Measurements from ENCODE around the gene RAB34.
"Not testable (repeated sequence)": the region's sequence is repeated elsewhere in the genome, so short reads cannot be mapped to it uniquely, and the experiment has no call there.

The RAB34 gene

DNA sequence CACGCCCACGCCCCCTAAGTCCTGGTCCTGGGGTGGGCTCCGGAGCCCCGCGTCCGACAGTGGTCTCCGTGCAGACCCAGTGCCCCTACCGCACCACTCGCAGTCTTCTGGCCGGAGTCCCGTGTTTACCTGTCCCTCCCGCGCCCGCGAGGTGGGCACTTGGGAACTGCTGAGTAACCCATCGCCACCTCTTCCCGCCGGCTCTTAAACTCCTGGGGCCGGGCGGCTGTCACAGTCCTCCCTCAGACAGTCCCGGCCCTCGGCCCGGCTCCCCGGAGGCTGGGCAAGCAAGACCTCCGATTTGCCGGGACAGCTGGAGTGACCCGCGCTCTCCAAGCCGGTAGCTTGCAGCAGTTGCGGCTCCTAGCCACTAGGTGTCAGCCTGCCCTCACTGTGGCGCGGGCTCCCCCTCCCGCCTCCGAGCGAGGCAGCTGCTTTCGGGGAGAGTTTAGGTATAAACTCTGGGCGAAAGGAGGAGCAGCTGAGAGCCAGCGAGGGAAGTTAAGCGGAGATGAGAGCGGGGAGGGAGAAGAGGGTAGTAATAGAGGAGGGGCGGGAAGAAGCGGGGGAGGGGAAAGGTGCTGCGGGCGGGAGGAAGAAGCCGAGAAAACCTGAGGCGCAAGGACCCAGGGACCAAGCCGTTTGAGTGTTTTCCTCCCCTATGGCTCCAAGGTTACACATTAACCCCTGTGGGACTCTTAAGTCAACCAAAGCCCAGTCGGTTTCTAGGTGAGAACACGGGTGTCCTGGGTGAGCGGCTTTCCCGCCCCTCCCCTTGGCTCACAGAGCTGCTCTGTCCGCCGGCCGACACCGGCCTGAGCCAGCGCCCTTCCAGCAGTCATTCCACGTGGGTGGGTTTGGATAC is 9.2 kb upstream of the RAB34 start:
- DNase-seq (ENCODE audit: low read depth), result peak; percentile 93

- peak; percentile 51 for DNase-seq (ENCODE audit: low read depth)
Measured at GRCh38 chr17:28726226-28726626, 8.6 kb upstream of the RAB34 start, which contains the start of gene TLCD1. Gene TLCD1 (minus strand): TSS chr17:28726233. CDS start chr17:28726097, 136 bp downstream.

GRCh38 chr17:28725660-28726225 is 8.1 kb upstream of the RAB34 start:
- peak; percentile 76 for DNase-seq (ENCODE audit: low read depth)

DNA sequence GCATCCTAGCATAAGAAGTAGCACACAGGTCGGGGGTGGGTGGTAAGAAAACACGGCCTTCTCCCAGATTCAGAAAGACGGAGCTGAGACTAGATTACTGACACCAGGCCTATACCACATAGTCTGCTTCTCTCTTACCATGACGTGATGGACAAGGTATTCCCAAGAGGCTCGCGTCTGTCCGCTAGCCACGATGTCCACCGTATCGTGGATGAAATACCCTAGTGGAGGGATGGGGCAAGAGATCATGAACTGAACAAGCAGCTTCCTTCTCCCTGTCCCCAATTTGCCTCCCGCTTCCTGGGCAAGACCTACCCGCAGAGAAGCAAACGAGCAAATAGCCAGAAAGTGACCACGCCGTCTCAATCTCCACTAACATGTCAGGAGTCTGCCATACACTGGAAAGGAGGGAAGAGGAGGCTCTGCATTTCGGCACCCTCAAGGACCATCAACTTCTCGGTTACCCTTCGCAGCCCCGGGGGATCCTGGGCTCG is 7.5 kb upstream of the RAB34 start:
- DNase-seq (ENCODE audit: low read depth), result peak; percentile 82

- no peak for DNase-seq (ENCODE audit: low read depth)
Measured at GRCh38 chr17:28724500-28725165, 7.0 kb upstream of the RAB34 start.

DNA sequence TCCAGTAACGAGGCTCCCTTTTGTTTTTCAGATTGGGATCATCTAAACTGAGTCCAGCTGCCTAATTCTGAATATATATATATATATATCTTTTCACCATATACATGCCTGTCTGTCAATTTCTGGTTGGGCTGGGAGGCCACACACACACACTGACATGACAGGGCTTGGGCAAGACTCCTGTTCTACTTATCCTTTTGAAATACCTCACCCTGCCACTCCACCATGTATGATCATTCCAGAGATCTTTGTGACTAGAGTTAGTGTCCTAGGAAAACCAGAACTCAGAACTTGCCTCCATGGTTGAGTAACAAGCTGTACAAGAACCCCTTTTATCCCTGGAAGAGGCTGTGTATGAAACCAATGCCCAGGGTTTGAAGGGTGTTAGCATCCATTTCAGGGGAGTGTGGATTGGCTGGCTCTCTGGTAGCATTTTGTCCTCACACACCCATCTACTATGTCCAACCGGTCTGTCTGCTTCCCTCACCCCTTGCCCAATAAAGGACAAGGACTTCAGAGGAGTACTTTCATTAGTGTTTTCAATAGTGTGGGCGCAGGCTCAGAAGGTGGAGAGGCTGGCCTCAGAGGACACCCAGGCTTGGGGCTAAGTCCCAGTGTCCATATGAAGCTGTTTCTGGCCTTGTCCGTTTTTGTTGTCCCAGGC is 6.3 kb upstream of the RAB34 start:
- DNase-seq (ENCODE audit: low read depth), result not testable (repeated sequence)

- no peak for DNase-seq (ENCODE audit: low read depth)
Measured at GRCh38 chr17:28723159-28723835, 5.6 kb upstream of the RAB34 start.

DNA sequence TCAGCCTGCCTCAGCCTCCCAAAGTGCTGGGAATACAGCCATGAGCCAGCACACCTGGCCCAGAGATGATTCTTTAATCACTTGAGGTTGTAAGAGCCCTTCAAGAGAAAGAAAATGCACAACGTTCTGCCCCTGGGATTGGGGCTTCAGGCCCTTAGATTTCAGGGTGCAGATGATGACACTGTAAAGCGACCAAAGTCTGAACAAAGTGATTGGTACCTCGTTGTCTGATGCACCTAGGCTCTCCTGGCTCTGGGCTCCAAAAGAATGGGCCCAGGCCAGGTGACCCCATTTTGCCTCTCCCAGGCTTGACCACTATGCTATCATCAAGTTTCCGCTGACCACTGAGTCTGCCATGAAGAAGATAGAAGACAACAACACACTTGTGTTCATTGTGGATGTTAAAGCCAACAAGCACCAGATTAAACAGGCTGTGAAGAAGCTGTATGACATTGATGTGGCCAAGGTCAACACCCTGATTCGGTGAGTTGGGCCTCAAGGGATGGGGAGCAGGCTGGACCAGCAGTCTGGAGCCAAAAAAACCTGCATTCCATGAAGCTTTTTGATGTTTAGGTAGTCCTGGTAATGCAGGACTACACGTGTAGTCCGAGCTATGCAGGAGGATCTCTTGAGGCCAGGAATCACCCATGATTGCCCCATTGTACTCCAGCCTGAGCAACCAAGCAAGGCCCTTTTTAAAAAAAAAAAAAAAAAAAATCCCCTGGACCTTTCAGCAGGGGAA is 4.9 kb upstream of the RAB34 start:
- no peak for DNase-seq (ENCODE audit: low read depth)

GRCh38 chr17:28720997-28721329 is 3.3 kb upstream of the RAB34 start:
- DNase-seq (ENCODE audit: low read depth), result not testable (repeated sequence)

GRCh38 chr17:28720247-28720996 is 2.8 kb upstream of the RAB34 start:
- DNase-seq (ENCODE audit: low read depth), result no peak

DNA sequence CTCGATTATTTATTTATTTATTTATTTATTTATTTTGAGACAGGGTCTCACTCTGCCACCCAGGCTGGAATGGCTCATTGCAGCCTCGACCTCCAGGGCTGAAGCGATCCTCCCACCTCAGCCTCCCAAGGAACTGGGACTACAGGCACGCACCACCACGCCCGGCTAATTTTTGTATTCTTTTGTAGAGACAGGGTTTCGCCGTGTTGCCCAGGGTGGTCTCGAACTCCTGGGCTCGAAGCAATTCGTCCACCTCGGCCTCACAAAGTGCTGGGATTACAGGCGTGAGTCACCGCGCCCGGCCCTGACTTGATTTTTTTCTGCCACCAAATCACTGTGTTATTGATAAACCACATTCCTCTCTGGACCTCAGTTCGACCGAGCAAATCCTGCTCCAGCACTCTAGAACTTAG is 1.4 kb upstream of the RAB34 start:
- DNase-seq (ENCODE audit: low read depth), result no peak

GRCh38 chr17:28718333-28719020 is 809 bp upstream of the RAB34 start:
- peak; percentile 14 for DNase-seq (ENCODE audit: low read depth)

- DNase-seq (ENCODE audit: low read depth), result peak; percentile 47
Measured at GRCh38 chr17:28716740-28717577, 709 bp downstream of the RAB34 start.

DNA sequence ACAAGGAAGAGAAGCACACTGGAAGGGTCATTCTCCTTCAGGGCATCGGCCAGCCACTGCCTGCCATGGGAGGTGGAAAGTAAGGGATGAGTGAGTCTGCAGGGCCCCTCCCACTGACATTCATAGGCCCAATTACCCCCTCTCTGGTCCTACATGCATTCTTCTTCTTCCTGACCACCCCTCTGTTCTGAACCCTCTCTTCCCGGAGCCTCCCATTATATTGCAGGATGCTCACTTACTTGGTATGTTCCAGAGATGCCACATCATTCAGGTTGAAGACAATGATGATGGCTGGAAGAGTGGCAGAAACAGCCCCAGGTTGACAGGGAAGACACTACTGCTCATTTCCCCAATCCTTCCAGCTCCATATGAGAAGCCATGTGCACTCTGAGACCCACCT is 2.5 kb downstream of the RAB34 start:
- DNase-seq (ENCODE audit: low read depth), result no peak

- no peak for DNase-seq (ENCODE audit: low read depth)
Measured at GRCh38 chr17:28714281-28714680, 3.4 kb downstream of the RAB34 start.

GRCh38 chr17:28712705-28713415 is 4.8 kb downstream of the RAB34 start:
- DNase-seq (ENCODE audit: low read depth), result no peak

DNA sequence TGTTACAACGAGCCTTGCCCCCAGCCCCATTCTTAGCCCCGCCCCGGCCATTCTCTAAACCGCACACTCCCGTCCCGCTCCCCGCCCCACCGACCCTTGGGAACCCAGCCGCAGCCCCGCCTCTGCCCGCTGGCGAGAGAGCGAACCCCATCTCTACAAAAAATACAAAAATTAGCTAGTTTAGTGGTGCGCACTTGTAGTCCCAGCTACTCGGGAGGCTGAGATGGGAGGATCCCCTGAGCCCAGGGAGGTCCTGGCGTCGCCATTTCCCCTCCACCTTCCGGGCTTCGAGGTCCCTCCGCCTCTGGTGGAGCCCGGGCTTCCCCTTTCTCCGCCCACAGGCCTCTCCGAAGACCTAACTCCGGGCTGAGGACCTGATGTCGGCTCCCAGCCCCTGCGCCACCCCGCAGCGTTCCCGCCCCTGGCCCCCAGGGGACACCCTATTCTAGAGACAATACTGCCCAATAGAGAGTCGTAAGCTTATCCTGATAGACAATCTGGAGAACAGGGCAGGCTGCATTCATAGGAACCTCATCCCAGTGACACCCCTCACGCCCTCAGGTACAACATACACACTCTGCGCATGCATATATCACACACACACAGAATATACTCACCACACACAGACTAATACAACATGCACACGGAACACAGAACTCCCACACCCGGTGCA is 5.5 kb downstream of the RAB34 start:
- no peak for DNase-seq (ENCODE audit: low read depth)

- no peak for DNase-seq (ENCODE audit: low read depth)
Measured at GRCh38 chr17:28711723-28712031, 6.0 kb downstream of the RAB34 start, which contains the start of gene PROCA1. Gene PROCA1 (minus strand): TSS chr17:28711888. CDS start chr17:28711660, 228 bp downstream.

All from iris pigment epithelial cell (primary cell).